Progenitor cell of endocrine pancreas (in vitro differentiated cells): ENCODE data around the gene IL1R1. TPM values are rescaled to one million over a fixed set of nuclear protein-coding genes. Genes with fewer than 3 reads are reported as not detected.

Experiments used
- DNase-seq: peaks from one replicate; pipeline ENCODE4 v3.0.0; 2021; ENCODE audit warnings: low spot score; ENCODE audit not compliant: unreplicated experiment
- H3K27ac Mint-ChIP-seq: 2 replicates; pipeline ENCODE4 v1.8.0; 2021; ENCODE audit warnings: mild to moderate bottlenecking, moderate library complexity, mixed read lengths
- H3K27me3 Mint-ChIP-seq: 2 replicates; pipeline ENCODE4 v1.8.0; 2021; ENCODE audit warnings: mixed read lengths
- H3K36me3 Mint-ChIP-seq: 2 replicates; pipeline ENCODE4 v1.8.0; 2022; ENCODE audit warnings: mixed read lengths; ENCODE audit not compliant: insufficient read depth
- H3K4me1 Mint-ChIP-seq: 2 replicates; pipeline ENCODE4 v1.8.0; 2021; ENCODE audit warnings: low read depth, mixed read lengths
- H3K4me3 Mint-ChIP-seq: 2 replicates; pipeline ENCODE4 v1.8.0; 2021; ENCODE audit warnings: low read depth, mild to moderate bottlenecking, moderate library complexity, mixed read lengths
- H3K9me3 Mint-ChIP-seq: 2 replicates; pipeline ENCODE4 v1.8.0; 2021; ENCODE audit warnings: low read depth, mixed read lengths
- total RNA-seq: library from RNA; stranded (reverse); gene quantifications from 2 replicates; pipeline ENCODE4 v1.2.1, GENCODE V29; 2021
- TF ChIP-seq, protein P1 (sequence below): fragments of 200-600 bp; sonication (generic); IDR thresholded peaks from one replicate; pipeline ENCODE4 v1.5.0; 2021; ENCODE audit warnings: antibody characterized with exemption, mild to moderate bottlenecking; ENCODE audit not compliant: unreplicated experiment

IL1R1 gene
- total RNA-seq, 1 donor from 2014 or later: 1.1 TPM

- H3K36me3 Mint-ChIP-seq: no peaks in the 10 kb centered on the region
These were observed 33.5 kb upstream of the IL1R1 start for GRCh38 chr2:102109016-102109415.

DNA sequence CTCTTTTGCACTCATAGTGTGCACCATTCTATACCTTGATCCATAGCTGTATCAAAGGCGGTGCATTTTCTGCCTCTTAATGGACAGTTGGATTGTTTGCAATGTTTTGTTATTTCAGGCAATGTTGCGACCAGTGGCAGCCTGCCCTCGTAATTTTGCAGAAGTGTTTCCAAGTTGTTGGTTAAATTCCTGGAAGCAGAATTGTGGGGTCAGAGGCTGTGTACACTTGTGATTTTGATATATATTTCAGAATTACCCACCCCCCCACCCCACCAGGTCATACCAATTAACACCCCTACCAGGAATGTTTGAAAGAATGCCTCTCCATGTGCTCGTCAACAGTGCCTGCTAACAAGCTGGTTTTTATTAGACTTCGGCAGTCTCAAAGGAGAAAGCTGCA is 32.4 kb upstream of the IL1R1 start:
- no peaks in the 10 kb centered on the region for H3K36me3 Mint-ChIP-seq
- TF ChIP-seq, protein P1, sequence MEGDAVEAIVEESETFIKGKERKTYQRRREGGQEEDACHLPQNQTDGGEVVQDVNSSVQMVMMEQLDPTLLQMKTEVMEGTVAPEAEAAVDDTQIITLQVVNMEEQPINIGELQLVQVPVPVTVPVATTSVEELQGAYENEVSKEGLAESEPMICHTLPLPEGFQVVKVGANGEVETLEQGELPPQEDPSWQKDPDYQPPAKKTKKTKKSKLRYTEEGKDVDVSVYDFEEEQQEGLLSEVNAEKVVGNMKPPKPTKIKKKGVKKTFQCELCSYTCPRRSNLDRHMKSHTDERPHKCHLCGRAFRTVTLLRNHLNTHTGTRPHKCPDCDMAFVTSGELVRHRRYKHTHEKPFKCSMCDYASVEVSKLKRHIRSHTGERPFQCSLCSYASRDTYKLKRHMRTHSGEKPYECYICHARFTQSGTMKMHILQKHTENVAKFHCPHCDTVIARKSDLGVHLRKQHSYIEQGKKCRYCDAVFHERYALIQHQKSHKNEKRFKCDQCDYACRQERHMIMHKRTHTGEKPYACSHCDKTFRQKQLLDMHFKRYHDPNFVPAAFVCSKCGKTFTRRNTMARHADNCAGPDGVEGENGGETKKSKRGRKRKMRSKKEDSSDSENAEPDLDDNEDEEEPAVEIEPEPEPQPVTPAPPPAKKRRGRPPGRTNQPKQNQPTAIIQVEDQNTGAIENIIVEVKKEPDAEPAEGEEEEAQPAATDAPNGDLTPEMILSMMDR: no peak
- H3K27me3 Mint-ChIP-seq: no peaks in the 10 kb centered on the region
- H3K4me3 Mint-ChIP-seq: no peak overlapping the region
- no peak overlapping the region for H3K27ac Mint-ChIP-seq
- DNase-seq: no peak
- H3K4me1 Mint-ChIP-seq: peaks cover 22% of the 10 kb centered on the region
- no peaks in the 10 kb centered on the region for H3K9me3 Mint-ChIP-seq

More at GRCh38 chr2:102109016-102109415, 33.5 kb upstream of the IL1R1 start:
- no peaks in the 10 kb centered on the region for H3K27me3 Mint-ChIP-seq
- no peak for DNase-seq
- TF ChIP-seq, protein P1: no peak
- peaks cover 19% of the 10 kb centered on the region for H3K4me1 Mint-ChIP-seq
- H3K4me3 Mint-ChIP-seq: no peak overlapping the region
- H3K27ac Mint-ChIP-seq: no peak overlapping the region
- no peaks in the 10 kb centered on the region for H3K9me3 Mint-ChIP-seq

- no peaks in the 10 kb centered on the region for H3K9me3 Mint-ChIP-seq
- DNase-seq: no peak
- H3K27ac Mint-ChIP-seq: peak overlapping the region; percentile 6
- H3K4me1 Mint-ChIP-seq: peaks cover 23% of the 10 kb centered on the region
- TF ChIP-seq, protein P1: no peak
- no peaks in the 10 kb centered on the region for H3K36me3 Mint-ChIP-seq
- no peak overlapping the region for H3K4me3 Mint-ChIP-seq
- peaks cover 5% of the 10 kb centered on the region for H3K27me3 Mint-ChIP-seq
These were observed 31.8 kb upstream of the IL1R1 start for GRCh38 chr2:102110596-102111334.

DNA sequence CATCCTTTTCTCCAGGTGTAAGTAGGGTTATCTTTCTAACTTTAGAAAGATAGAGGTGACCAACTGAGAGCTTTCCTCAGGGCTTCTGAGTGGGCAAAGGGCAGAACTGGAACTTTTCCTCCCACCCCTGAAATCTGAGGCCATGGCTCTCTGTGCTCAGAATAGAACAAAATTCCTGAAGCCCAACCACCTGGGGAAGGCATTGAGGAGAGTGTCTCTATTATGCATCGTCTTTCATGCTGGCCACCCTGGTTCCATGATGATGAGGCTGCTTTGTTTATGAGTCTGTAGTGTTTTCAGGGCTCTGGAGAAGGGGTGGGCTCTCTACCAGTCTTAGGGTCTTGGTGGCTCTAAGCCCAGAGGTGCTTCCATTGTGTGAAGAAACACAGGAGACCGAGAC is 30.7 kb upstream of the IL1R1 start:
- Mint-ChIP-seq H3K4me3 (no peak overlapping the region), H3K27me3 (peaks cover 5% of the 10 kb centered on the region), H3K27ac (no peak overlapping the region), H3K4me1 (peaks cover 16% of the 10 kb centered on the region), H3K36me3 (no peaks in the 10 kb centered on the region), H3K9me3 (no peaks in the 10 kb centered on the region)
- DNase-seq: no peak
- TF ChIP-seq, protein P1: no peak

GRCh38 chr2:102112271-102112670 is 30.3 kb upstream of the IL1R1 start:
- Mint-ChIP-seq H3K4me1 (peaks cover 16% of the 10 kb centered on the region), H3K27ac (no peak overlapping the region), H3K9me3 (no peaks in the 10 kb centered on the region), H3K27me3 (peaks cover 5% of the 10 kb centered on the region), H3K36me3 (no peaks in the 10 kb centered on the region), H3K4me3 (no peak overlapping the region)
- TF ChIP-seq, protein P1: no peak
- DNase-seq: no peak
